ENCODE results near the gene DHRS3. TPM values are rescaled to one million over a fixed set of nuclear protein-coding genes. Genes with fewer than 3 reads are reported as not detected.

Gene DHRS3
- total RNA-seq, 2 donors from 2014 or later, result 9.2 to 9.8 TPM

DNA sequence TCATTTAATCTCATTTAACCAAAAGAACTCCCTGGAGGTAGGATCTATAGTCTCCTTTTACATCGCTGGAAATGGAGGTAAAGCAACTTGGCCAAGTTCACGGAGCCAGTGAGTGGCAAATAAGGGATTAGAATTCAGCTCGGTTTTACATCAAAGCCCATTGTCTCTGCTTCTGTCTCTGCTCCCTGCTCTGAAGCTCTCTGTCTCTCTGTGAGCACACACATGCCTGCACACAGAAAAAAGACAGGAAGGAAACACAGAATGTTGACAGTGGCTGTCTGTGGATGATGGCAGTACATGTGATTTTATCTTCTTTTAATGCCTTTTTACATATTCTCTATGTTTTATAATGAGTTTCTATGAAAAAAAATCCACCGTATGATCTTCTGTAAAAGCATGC, 8.9 kb upstream of the DHRS3 start:
- no peak for DNase-seq
- H3K9me3 ChIP-seq (ENCODE audit: control insufficient read depth, low read length), result no peaks in the 10 kb centered on the region
- Mint-ChIP-seq H3K4me3 (no peak overlapping the region), H3K27me3 (ENCODE audit: insufficient read depth) (peaks cover 21% of the 10 kb centered on the region), H3K9me3 (no peaks in the 10 kb centered on the region), H3K4me1 (peaks cover 18% of the 10 kb centered on the region), H3K27ac (no peak overlapping the region), H3K36me3 (ENCODE audit: low read depth) (no peaks in the 10 kb centered on the region)
- TF ChIP-seq, protein P1, sequence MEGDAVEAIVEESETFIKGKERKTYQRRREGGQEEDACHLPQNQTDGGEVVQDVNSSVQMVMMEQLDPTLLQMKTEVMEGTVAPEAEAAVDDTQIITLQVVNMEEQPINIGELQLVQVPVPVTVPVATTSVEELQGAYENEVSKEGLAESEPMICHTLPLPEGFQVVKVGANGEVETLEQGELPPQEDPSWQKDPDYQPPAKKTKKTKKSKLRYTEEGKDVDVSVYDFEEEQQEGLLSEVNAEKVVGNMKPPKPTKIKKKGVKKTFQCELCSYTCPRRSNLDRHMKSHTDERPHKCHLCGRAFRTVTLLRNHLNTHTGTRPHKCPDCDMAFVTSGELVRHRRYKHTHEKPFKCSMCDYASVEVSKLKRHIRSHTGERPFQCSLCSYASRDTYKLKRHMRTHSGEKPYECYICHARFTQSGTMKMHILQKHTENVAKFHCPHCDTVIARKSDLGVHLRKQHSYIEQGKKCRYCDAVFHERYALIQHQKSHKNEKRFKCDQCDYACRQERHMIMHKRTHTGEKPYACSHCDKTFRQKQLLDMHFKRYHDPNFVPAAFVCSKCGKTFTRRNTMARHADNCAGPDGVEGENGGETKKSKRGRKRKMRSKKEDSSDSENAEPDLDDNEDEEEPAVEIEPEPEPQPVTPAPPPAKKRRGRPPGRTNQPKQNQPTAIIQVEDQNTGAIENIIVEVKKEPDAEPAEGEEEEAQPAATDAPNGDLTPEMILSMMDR (conservative IDR thresholded peaks at IDR 0.05), result no peak
- H3K27ac ChIP-seq (ENCODE audit: low read depth, low read length), result no peak overlapping the region
- no peak overlapping the region for H3K9ac ChIP-seq (ENCODE audit: extremely low read depth, low read length, poor library complexity, severe bottlenecking)
- H3K36me3 ChIP-seq (ENCODE audit: control insufficient read depth, insufficient read depth, low read length), result no peaks in the 10 kb centered on the region
- no peak overlapping the region for H3K4me3 ChIP-seq (ENCODE audit: low read length)
- WGBS, 2 experiments (ENCODE audit: insufficient coverage in 1 of 2, insufficient read length in 1 of 2), result 48 to 62% methylated on average over 3 to 4 of the region's 4 CpGs
- H3K27me3 ChIP-seq (ENCODE audit: control insufficient read depth, insufficient read depth, low read length, poor library complexity, severe bottlenecking), result peaks cover 6% of the 10 kb centered on the region
- peaks cover 4% of the 10 kb centered on the region for H3K4me1 ChIP-seq (ENCODE audit: control insufficient read depth, insufficient read depth, low read length)

DNA sequence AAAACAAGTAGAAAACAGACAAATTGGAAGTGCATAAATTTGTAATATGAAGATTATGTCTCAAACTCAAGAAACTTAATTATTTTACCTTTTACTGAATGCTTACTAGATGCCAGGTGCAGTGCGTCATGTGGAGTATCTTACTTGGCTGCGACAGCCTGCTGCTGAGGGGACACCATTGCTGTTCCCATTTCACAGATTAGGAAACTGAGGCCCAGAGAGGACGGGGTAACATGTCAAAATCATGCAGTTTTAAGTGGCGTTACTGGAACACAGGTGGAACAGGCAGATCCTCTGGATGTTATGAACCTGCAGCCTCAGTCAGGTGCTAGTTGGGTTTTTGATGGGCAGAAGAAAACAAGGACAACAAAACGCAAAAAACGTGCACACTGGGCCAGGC, 7.3 kb upstream of the DHRS3 start:
- H3K36me3 ChIP-seq (ENCODE audit: control insufficient read depth, insufficient read depth, low read length), result no peaks in the 10 kb centered on the region
- Mint-ChIP-seq H3K36me3 (ENCODE audit: low read depth) (no peaks in the 10 kb centered on the region), H3K27ac (no peak overlapping the region), H3K4me3 (no peak overlapping the region), H3K27me3 (ENCODE audit: insufficient read depth) (peaks cover 36% of the 10 kb centered on the region), H3K9me3 (no peaks in the 10 kb centered on the region), H3K4me1 (peaks cover 18% of the 10 kb centered on the region)
- no peak overlapping the region for H3K4me3 ChIP-seq (ENCODE audit: low read length)
- H3K4me1 ChIP-seq (ENCODE audit: control insufficient read depth, insufficient read depth, low read length), result peaks cover 4% of the 10 kb centered on the region
- no peak for DNase-seq
- 95 to 97% methylated on average over 6 of the region's 6 CpGs for WGBS, 2 experiments (ENCODE audit: insufficient coverage in 1 of 2, insufficient read length in 1 of 2)
- H3K27me3 ChIP-seq (ENCODE audit: control insufficient read depth, insufficient read depth, low read length, poor library complexity, severe bottlenecking), result peaks cover 17% of the 10 kb centered on the region
- H3K9ac ChIP-seq (ENCODE audit: extremely low read depth, low read length, poor library complexity, severe bottlenecking), result no peak overlapping the region
- TF ChIP-seq, protein P1 (conservative IDR thresholded peaks at IDR 0.05), result no peak
- no peak overlapping the region for H3K27ac ChIP-seq (ENCODE audit: low read depth, low read length)
- no peaks in the 10 kb centered on the region for H3K9me3 ChIP-seq (ENCODE audit: control insufficient read depth, low read length)

DNA sequence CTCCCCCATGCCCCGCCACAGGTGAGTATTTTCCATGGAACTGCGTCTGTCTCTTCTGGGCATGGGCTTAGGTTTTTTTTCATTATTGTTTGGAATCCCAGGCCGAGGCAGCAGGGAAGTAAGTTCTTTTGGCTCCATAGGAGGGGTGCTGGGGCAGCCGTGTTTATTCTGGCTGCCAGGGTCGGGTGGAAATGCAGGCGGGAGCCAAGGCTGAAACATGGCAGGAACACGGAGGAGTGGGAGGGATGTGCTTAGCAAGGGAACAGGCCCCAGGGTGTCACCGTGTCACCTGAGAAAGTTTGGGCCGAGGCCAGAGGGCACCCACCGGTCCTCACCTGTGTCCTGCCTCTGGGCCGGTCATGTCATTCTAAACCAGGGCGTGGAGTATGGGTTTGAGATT, 4.5 kb upstream of the DHRS3 start:
- H3K9me3 Mint-ChIP-seq, result no peaks in the 10 kb centered on the region
- H3K9me3 ChIP-seq (ENCODE audit: control insufficient read depth, low read length), result no peaks in the 10 kb centered on the region
- TF ChIP-seq, protein P1 (conservative IDR thresholded peaks at IDR 0.05), result no peak
- H3K4me1 ChIP-seq (ENCODE audit: control insufficient read depth, insufficient read depth, low read length), result no peaks in the 10 kb centered on the region
- H3K4me1 Mint-ChIP-seq, result peaks cover 15% of the 10 kb centered on the region
- no peak overlapping the region for H3K4me3 Mint-ChIP-seq
- H3K27me3 ChIP-seq (ENCODE audit: control insufficient read depth, insufficient read depth, low read length, poor library complexity, severe bottlenecking), result peaks cover 21% of the 10 kb centered on the region
- no peak overlapping the region for H3K27ac Mint-ChIP-seq
- no peak overlapping the region for H3K4me3 ChIP-seq (ENCODE audit: low read length)
- no peaks in the 10 kb centered on the region for H3K36me3 Mint-ChIP-seq (ENCODE audit: low read depth)
- DNase-seq, result no peak
- no peaks in the 10 kb centered on the region for H3K36me3 ChIP-seq (ENCODE audit: control insufficient read depth, insufficient read depth, low read length)
- H3K9ac ChIP-seq (ENCODE audit: extremely low read depth, low read length, poor library complexity, severe bottlenecking), result no peak overlapping the region
- 91 to 92% methylated on average over 9 to 12 of the region's 12 CpGs for WGBS, 2 experiments (ENCODE audit: insufficient coverage in 1 of 2, insufficient read length in 1 of 2)
- no peak overlapping the region for H3K27ac ChIP-seq (ENCODE audit: low read depth, low read length)
- peaks cover 54% of the 10 kb centered on the region for H3K27me3 Mint-ChIP-seq (ENCODE audit: insufficient read depth)

Measured in endodermal cell (in vitro differentiated cells).